B cell (primary cell): ENCODE data around the gene TCERG1L. TPM values are rescaled to one million over a fixed set of nuclear protein-coding genes. Genes with fewer than 3 reads are reported as not detected.

ENCODE experiments used
- ATAC-seq: fragments of 200-7000 bp; cut with Tn5 transposase; one replicate; pipeline ENCODE4 v1.10.0; 2021; ENCODE audit warnings: low read depth, mild to moderate bottlenecking, moderate number of reproducible peaks, moderate library complexity
- CTCF ChIA-PET: fragments of 350-600 bp; sonication (Branson Sonifier 250); formaldehyde crosslinking; loops from one replicate; lab custom pipeline; 2021; ENCODE audit warnings: antibody characterized with exemption, inconsistent platforms; lab: Charles Lee
- POLR2A ChIA-PET: fragments of 350-600 bp; sonication (Branson Sonifier 250); formaldehyde crosslinking; loops from one replicate; lab custom pipeline; 2021; ENCODE audit warnings: antibody characterized with exemption; lab: Charles Lee
- DNase-seq: peaks from one replicate; pipeline ENCODE4 v3.0.0; 2013
- H2AFZ ChIP-seq: 2 replicates; pipeline ENCODE4 v1.6.1; 2012; ENCODE audit warnings: mild to moderate bottlenecking, low read depth, low read length; ENCODE audit not compliant: insufficient read depth, poor library complexity, severe bottlenecking
- H3K27ac ChIP-seq, 2 donors: 1 replicate in 1 of 2; 2 replicates in 1 of 2; pipeline ENCODE4 v1.5.1; 2012 to 2013; ENCODE audit warnings: low read length in 2 of 2, mild to moderate bottlenecking in 2 of 2, moderate library complexity in 1 of 2
- H3K27me3 ChIP-seq, 4 experiments: fragments of 200-600 bp in 1 of 4; sonication (generic) in 1 of 4; replicated peaks in 1 of 4; 1 replicate in 2 of 4; 2 replicates in 2 of 4; pipeline versions ENCODE4 v1.6.1 to v1.7.0; 2013 to 2016; ENCODE audit warnings: low read length in 3 of 4, mild to moderate bottlenecking in 2 of 4, mixed read lengths in 1 of 4, moderate library complexity in 1 of 4; ENCODE audit not compliant: insufficient read depth in 4 of 4, control insufficient read depth in 3 of 4; ENCODE audit errors: control extremely low read depth in 1 of 4
- H3K36me3 ChIP-seq, 2 experiments: replicated peaks in 1 of 2; 1 replicate in 1 of 2; 2 replicates in 1 of 2; pipeline versions ENCODE4 v1.6.1 to v1.7.1; 2013; ENCODE audit warnings: low read length in 1 of 2; ENCODE audit not compliant: insufficient read depth in 2 of 2, control insufficient read depth in 1 of 2; ENCODE audit errors: control extremely low read depth in 1 of 2, extremely low read depth in 1 of 2
- H3K4me1 ChIP-seq, 2 donors: fragments of 200-600 bp in 1 of 2; sonication (generic) in 1 of 2; 1 replicate in 1 of 2; 2 replicates in 1 of 2; pipeline versions ENCODE4 v1.5.1 to v1.6.1; 2013 to 2017; ENCODE audit warnings: low read length in 2 of 2; ENCODE audit not compliant: control insufficient read depth in 2 of 2, insufficient read depth in 2 of 2
- H3K4me2 ChIP-seq: replicated peaks from 2 replicates; pipeline ENCODE3; 2012; ENCODE audit warnings: mild to moderate bottlenecking, low read depth, low read length; ENCODE audit not compliant: poor library complexity, severe bottlenecking
- H3K4me3 ChIP-seq, 5 experiments: fragments of 200-600 bp in 1 of 5; sonication (generic) in 1 of 5; 1 replicate in 3 of 5; 2 replicates in 2 of 5; pipeline versions ENCODE4 v1.5.1 to v1.7.0; 2011 to 2016; ENCODE audit warnings: low read length in 4 of 5, mild to moderate bottlenecking in 4 of 5, low read depth in 2 of 5, control low read depth in 1 of 5, moderate library complexity in 1 of 5; ENCODE audit not compliant: insufficient read depth in 1 of 5; ENCODE audit errors: control extremely low read depth in 1 of 5, extremely low read depth in 1 of 5
- H3K79me2 ChIP-seq: fragments of 200-600 bp; sonication (generic); one replicate; pipeline ENCODE4 v1.6.0; 2016; ENCODE audit warnings: low read length; ENCODE audit not compliant: control insufficient read depth, insufficient read depth
- H3K9ac ChIP-seq: fragments of 200-600 bp; sonication (generic); 2 replicates; pipeline ENCODE4 v1.6.1; 2017; ENCODE audit warnings: mild to moderate bottlenecking, low read length, moderate library complexity
- H3K9me3 ChIP-seq, 3 donors: one replicate each; pipeline versions ENCODE4 v1.6.1 to v1.7.1; 2013; ENCODE audit warnings: low read length in 2 of 3; ENCODE audit not compliant: control insufficient read depth in 2 of 3, insufficient read depth in 1 of 3; ENCODE audit errors: control extremely low read depth in 1 of 3
- H4K20me1 ChIP-seq: 2 replicates; pipeline ENCODE4 v1.6.0; 2012; ENCODE audit warnings: mild to moderate bottlenecking, low read length; ENCODE audit not compliant: insufficient read depth, control insufficient read depth, poor library complexity, severe bottlenecking
- H3K27ac Mint-ChIP-seq: one replicate; pipeline ENCODE4 v1.8.0; 2021; ENCODE audit warnings: mixed read lengths
- H3K27me3 Mint-ChIP-seq: one replicate; pipeline ENCODE4 v1.8.0; 2021; ENCODE audit warnings: mixed read lengths
- H3K4me1 Mint-ChIP-seq: one replicate; pipeline ENCODE4 v1.8.0; 2021; ENCODE audit warnings: mixed read lengths
- H3K4me3 Mint-ChIP-seq: one replicate; pipeline ENCODE4 v1.8.0; 2021; ENCODE audit warnings: mixed read lengths
- H3K9me3 Mint-ChIP-seq: one replicate; pipeline ENCODE4 v1.8.0; 2022; ENCODE audit warnings: mixed read lengths; ENCODE audit not compliant: insufficient read depth
- EZH2 ChIP-seq: IDR thresholded peaks from 2 replicates; pipeline ENCODE4 v1.6.1; 2012; ENCODE audit warnings: borderline replicate concordance, low read depth, mild to moderate bottlenecking, moderate library complexity, low read length; ENCODE audit not compliant: insufficient read depth, poor library complexity, severe bottlenecking
- WGBS: methylation state at CpG from one replicate; pipeline ENCODE4 v1.1.5; 2013; ENCODE audit warnings: missing lambda C conversion rate; ENCODE audit not compliant: insufficient coverage; 5-methylcytosine and 5-hydroxymethylcytosine counted together
- intact Hi-C: fragments of 100-400 bp; cut with micrococcal nuclease; formaldehyde crosslinking; loops from one replicate; pipeline ENCODE4 v1.10.0; 2022
- polyA plus RNA-seq: library from polyadenylated mRNA; depleted of rRNA; stranded (reverse); fragments of >200 nt; gene quantifications from 2 replicates; pipeline ENCODE4 v1.2.3, GENCODE V29; 2012
- total RNA-seq, 2 donors: library from RNA; stranded (reverse); fragments of 120-200 nt in 1 of 2; gene quantifications; 1 replicate in 1 of 2; 2 replicates in 1 of 2; pipeline versions ENCODE4 v1.2.3 to v1.2.4, GENCODE V29; 2013 to 2022
- TF ChIP-seq, protein P1 (sequence below): fragments of 200-600 bp; IDR thresholded peaks from one replicate; pipeline ENCODE4 v1.8.0; 2022; ENCODE audit warnings: antibody characterized with exemption, mild to moderate bottlenecking

Gene TCERG1L
- total and polyA plus RNA-seq, 2 donors (not counting 1 experiment from before 2014, with no cell fraction given) = 0.10 TPM; not detected in 1

DNA sequence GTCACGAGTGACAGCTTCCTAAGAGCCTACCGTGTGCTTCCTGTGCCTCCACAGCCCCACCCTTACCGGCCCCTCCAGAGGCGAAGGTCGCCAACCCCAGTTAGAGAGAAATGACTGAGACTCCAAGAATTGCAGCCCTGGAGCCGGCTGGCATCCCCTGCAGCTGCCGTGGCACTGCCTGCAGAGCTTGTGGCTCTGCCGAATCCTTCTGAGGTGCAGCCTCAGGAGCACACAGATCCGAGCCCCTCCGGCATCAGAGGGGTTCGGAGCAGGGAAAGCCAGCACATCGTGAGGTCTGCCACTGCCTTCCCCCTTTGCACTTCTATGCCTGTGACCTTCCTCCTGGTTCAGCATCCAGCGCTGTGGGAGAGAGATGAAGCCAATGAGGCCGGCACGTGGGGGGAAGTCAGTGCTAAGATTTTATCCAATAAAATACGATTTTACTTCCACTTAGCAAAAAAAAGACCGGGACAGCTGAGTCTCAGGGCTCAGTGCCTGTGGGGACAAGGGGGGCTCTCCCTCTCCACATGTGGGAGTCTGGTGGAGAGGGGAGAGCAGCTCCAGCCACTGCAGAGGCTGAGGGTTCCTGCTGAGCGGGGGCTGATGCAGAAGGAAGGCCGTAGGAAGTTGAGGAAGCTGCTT, 80.1 kb downstream of the TCERG1L start:
- Histone ChIP-seq H3K27me3 (no peaks in the 10 kb centered on the region), H3K27ac (no peak overlapping the region), H3K4me3 (no peak overlapping the region), H3K9ac (no peak overlapping the region), H3K79me2 (no peaks in the 10 kb centered on the region), H3K4me1 (no peaks in the 10 kb centered on the region), H3K36me3 (no peaks in the 10 kb centered on the region), H2AFZ (no peak overlapping the region), H3K4me2 (no peak overlapping the region), H4K20me1 (no peaks in the 10 kb centered on the region), H3K9me3 (peaks cover 0 to 30% (median 0%) of the 10 kb centered on the region in 3 donors)
- ATAC-seq (no peak), DNase-seq (no peak)
- ChIA-PET CTCF (no interaction called here), POLR2A (no interaction called here)
- Mint-ChIP-seq H3K9me3 (no peaks in the 10 kb centered on the region), H3K27me3 (no peaks in the 10 kb centered on the region), H3K4me1 (no peaks in the 10 kb centered on the region), H3K27ac (no peak overlapping the region), H3K4me3 (no peak overlapping the region)
- 68% methylated on average over 13 of the region's 19 CpGs for WGBS
- TF ChIP-seq EZH2 = no peak
- TF ChIP-seq, protein P1, sequence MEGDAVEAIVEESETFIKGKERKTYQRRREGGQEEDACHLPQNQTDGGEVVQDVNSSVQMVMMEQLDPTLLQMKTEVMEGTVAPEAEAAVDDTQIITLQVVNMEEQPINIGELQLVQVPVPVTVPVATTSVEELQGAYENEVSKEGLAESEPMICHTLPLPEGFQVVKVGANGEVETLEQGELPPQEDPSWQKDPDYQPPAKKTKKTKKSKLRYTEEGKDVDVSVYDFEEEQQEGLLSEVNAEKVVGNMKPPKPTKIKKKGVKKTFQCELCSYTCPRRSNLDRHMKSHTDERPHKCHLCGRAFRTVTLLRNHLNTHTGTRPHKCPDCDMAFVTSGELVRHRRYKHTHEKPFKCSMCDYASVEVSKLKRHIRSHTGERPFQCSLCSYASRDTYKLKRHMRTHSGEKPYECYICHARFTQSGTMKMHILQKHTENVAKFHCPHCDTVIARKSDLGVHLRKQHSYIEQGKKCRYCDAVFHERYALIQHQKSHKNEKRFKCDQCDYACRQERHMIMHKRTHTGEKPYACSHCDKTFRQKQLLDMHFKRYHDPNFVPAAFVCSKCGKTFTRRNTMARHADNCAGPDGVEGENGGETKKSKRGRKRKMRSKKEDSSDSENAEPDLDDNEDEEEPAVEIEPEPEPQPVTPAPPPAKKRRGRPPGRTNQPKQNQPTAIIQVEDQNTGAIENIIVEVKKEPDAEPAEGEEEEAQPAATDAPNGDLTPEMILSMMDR = no peak
- intact Hi-C loops = no loop called here

DNA sequence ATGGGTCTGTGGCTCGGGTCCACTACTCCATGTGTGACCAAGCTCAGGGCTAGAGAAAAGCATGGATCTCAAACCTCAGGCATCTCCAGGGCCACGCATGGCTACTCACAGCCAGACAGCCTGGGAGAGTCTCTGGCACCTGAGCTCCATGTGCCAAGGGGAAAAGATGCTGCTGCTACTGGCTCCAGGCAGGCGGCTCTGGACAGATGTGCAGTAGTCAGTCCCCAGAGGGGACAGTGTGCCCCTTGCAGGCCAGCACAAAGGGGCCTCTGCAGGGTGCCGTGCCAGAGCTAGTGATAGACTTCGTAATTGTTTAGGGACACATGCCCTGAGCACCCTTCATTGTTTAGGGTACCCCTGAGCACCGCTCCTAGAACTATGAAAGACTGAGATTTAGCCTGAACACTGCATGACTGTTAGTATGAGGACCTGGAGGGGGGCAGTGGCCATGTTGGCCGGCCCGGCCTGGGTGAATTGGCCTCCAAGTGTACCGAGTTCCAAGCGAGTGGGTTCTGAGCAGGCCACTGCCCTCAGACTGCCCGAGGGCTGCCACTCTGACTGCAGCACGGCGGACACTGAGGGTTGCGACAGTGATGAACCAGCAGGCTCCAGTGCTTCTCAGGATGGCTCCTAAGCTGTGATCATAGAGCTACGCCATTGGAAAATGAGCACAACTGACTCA, 80.7 kb downstream of the TCERG1L start:
- WGBS = 92% methylated on average over 15 of the region's 15 CpGs
- Mint-ChIP-seq H3K9me3 (no peaks in the 10 kb centered on the region), H3K27me3 (no peaks in the 10 kb centered on the region), H3K27ac (no peak overlapping the region), H3K4me3 (no peak overlapping the region), H3K4me1 (no peaks in the 10 kb centered on the region)
- DNase-seq = no peak
- POLR2A ChIA-PET = no interaction called here
- peaks cover 0 to 30% (median 0%) of the 10 kb centered on the region in 3 donors for H3K9me3 ChIP-seq
- intact Hi-C loops = no loop called here
- ATAC-seq = no peak
- TF ChIP-seq EZH2 = no peak
- TF ChIP-seq, protein P1 = no peak
- H3K4me2 ChIP-seq = no peak overlapping the region
- CTCF ChIA-PET = no interaction called here
- H3K79me2 ChIP-seq = no peaks in the 10 kb centered on the region
- H3K4me3 ChIP-seq = no peak overlapping the region
- no peaks in the 10 kb centered on the region for H3K4me1 ChIP-seq
- no peaks in the 10 kb centered on the region for H3K27me3 ChIP-seq
- no peak overlapping the region for H3K9ac ChIP-seq
- no peak overlapping the region for H2AFZ ChIP-seq
- H3K27ac ChIP-seq = no peak overlapping the region
- no peaks in the 10 kb centered on the region for H3K36me3 ChIP-seq
- H4K20me1 ChIP-seq = no peaks in the 10 kb centered on the region
